Uterus (tissue), 4 donors: ENCODE results near the gene CFAP70. TPM values are rescaled to one million over a fixed set of nuclear protein-coding genes. Genes with fewer than 3 reads are reported as not detected.

ENCODE experiments used
- DNase-seq, 2 donors: peaks; one replicate each; pipeline ENCODE4 v3.0.0-alpha.2; 2019 to 2020
- H3K27ac ChIP-seq, 2 donors: fragments of 200-600 bp; sonication (generic); 1 replicate in 1 of 2; 2 replicates in 1 of 2; pipeline ENCODE4 v1.5.1; 2016 to 2018
- H3K27me3 ChIP-seq, 2 donors: fragments of 200-600 bp; sonication (generic); one replicate each; pipeline ENCODE4 v1.5.1; 2018 to 2019; ENCODE audit warnings: control low read depth in 1 of 2
- H3K36me3 ChIP-seq, 2 donors: fragments of 200-600 bp; sonication (generic); one replicate each; pipeline ENCODE4 v1.5.1; 2019; ENCODE audit warnings: control low read depth in 1 of 2
- H3K4me1 ChIP-seq, 2 donors: fragments of 200-600 bp; sonication (generic); one replicate each; pipeline ENCODE4 v1.5.1; 2018 to 2019; ENCODE audit warnings: control low read depth in 1 of 2
- H3K4me3 ChIP-seq, 2 donors: fragments of 200-600 bp; sonication (generic); 1 replicate in 1 of 2; 2 replicates in 1 of 2; pipeline ENCODE4 v1.5.1; 2018 to 2019; ENCODE audit warnings: mild to moderate bottlenecking in 1 of 2
- H3K9me3 ChIP-seq, 2 donors: fragments of 200-600 bp; sonication (generic); one replicate each; pipeline ENCODE4 v1.5.1; 2019; ENCODE audit warnings: control low read depth in 1 of 2
- CTCF ChIP-seq, 4 experiments: fragments of 200-600 bp in 2 of 4; fragments of 450-650 bp in 2 of 4; sonication (generic) in 2 of 4; IDR thresholded peaks; one replicate each; pipeline ENCODE4 v1.5.1; 2016 to 2019; ENCODE audit warnings: antibody characterized with exemption in 4 of 4, mild to moderate bottlenecking in 2 of 4, moderate library complexity in 1 of 4
- POLR2A ChIP-seq, 2 donors: fragments of 450-650 bp; IDR thresholded peaks; one replicate each; pipeline ENCODE4 v1.6.1; 2016; ENCODE audit warnings: antibody characterized with exemption in 2 of 2, mild to moderate bottlenecking in 1 of 2, moderate library complexity in 1 of 2
- intact Hi-C: fragments of 100-400 bp; cut with DNase I; formaldehyde crosslinking; loops from one replicate; pipeline ENCODE4 v1.15.1; 2023; ENCODE audit warnings: low total_unique reads
- total RNA-seq, 4 donors: library from RNA; depleted of rRNA in 3 of 4; stranded (reverse); fragments of >200 nt in 3 of 4; gene quantifications; one replicate each; pipeline versions ENCODE4 v1.1.0 to v1.2.4, GENCODE V29; 2014 to 2023
- donor health status: DM: yes; HTN: yes; CAD: no.

Gene CFAP70
- total RNA-seq, 4 donors from 2014 or later, result 1.5 to 11.3 (median 3.0) TPM

DNA sequence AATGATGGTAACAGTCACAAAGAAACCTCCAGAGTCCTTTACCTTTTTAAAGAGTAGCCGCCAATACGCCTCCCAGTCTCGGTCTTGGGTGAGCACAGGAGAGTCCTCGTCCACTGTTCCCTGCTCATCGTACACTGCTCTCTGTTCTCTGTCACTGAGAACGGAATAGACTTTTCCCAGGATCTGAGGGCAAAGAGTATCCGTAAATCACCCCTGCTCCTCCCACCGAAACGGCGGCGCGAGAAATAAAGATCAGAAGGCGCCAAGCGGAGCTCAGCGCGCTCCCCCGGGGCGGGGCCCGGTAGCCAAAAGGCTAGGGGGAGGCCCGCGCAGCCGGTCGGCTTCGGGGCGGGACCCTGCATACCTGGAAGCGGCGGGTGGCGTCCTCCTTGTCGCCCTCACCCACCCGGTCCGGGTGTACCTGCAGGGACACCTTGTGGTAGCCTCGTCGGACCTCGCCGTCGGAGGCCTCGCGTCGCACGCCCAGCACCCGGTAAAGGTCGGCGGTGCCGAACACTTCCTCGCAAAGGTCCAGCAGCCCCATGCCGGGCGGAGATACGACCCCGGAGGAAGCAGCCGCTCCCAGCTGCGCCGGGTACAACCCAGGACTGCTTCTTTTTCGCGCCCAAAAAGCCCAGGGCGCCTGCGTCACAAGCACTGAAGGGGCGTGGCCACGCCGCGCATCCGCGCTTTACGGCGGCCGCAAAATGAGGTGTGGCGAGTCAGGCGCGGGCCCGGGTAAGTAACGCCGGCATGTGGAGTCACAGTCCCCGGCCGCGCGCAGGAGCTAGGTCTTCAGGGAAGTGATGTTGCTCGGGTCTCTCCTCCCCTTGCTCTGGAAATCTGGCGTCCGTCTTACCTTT lies 111.8 kb downstream of the CFAP70 start, which contains the start of gene DNAJC9:
DNAJC9 (minus strand) TSS at position 610 of the 863 bp plus-strand sequence; CDS start at position 544, 66 bp downstream.
- no peaks in the 10 kb centered on the region for H3K9me3 ChIP-seq
- intact Hi-C loops, result no loop called here
- H3K4me1 ChIP-seq, result peaks cover 0 to 8% of the 10 kb centered on the region in 2 donors
- H3K27ac ChIP-seq, result peak within 1 kb of the TSS; percentile 75 to 86
- no peaks in the 10 kb centered on the region for H3K27me3 ChIP-seq
- no peaks in the 10 kb centered on the region for H3K36me3 ChIP-seq
- peak; percentile 94 to 98 for DNase-seq
- H3K4me3 ChIP-seq, result peak within 1 kb of the TSS; percentile 74 to 94
- TF ChIP-seq CTCF (IDR thresholded peaks at IDR 0.05) (peak in 2 of 4 experiments; percentile 7 to 13), POLR2A (IDR thresholded peaks at IDR 0.05) (peak; percentile 44 to 72)

GRCh38 chr10:73246322-73246645 lies 112.4 kb downstream of the CFAP70 start:
- H3K27ac ChIP-seq, result peak overlapping the region; percentile 75 to 86
- H3K4me1 ChIP-seq, result peaks cover 0 to 8% of the 10 kb centered on the region in 2 donors
- H3K27me3 ChIP-seq, result no peaks in the 10 kb centered on the region
- intact Hi-C loops, result no loop called here
- peak overlapping the region; percentile 74 to 94 for H3K4me3 ChIP-seq
- TF ChIP-seq POLR2A (IDR thresholded peaks at IDR 0.05), result no peak
- no peak for TF ChIP-seq CTCF (IDR thresholded peaks at IDR 0.05)
- H3K9me3 ChIP-seq, result no peaks in the 10 kb centered on the region
- no peak for DNase-seq
- no peaks in the 10 kb centered on the region for H3K36me3 ChIP-seq

- Histone ChIP-seq H3K36me3 (no peaks in the 10 kb centered on the region), H3K4me3 (no peak overlapping the region), H3K27ac (no peak overlapping the region), H3K27me3 (no peaks in the 10 kb centered on the region), H3K9me3 (no peaks in the 10 kb centered on the region), H3K4me1 (peaks cover 0 to 8% of the 10 kb centered on the region in 2 donors)
- no peak for DNase-seq
- TF ChIP-seq POLR2A (IDR thresholded peaks at IDR 0.05), result no peak
- TF ChIP-seq CTCF (IDR thresholded peaks at IDR 0.05), result no peak
- intact Hi-C loops, result no loop called here
Measured at GRCh38 chr10:73244866-73245477, 113.7 kb downstream of the CFAP70 start.

DNA sequence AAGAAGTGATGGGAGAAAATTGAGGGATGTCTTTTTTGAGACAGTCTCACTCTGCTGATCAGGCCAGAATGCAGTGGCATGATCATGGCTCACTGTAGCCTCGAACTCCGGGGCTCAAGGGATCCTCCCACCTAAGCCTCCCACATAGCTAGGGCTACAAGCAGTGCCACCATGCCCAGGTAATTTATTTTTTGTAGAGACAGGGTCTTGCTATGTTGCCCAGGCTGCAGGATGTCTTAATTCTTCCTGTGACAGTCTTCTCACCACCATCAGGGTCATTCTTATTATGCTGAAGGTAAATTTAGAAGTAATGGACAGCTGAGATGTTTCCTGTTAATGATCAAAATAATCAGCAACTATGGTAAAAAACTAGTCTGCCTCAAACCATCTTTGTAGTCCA lies 118.8 kb downstream of the CFAP70 start:
- no peak for DNase-seq
- H3K36me3 ChIP-seq, result no peaks in the 10 kb centered on the region
- no peaks in the 10 kb centered on the region for H3K27me3 ChIP-seq
- intact Hi-C loops, result no loop called here
- H3K27ac ChIP-seq, result no peak overlapping the region
- no peak for TF ChIP-seq POLR2A (IDR thresholded peaks at IDR 0.05)
- H3K4me3 ChIP-seq, result no peak overlapping the region
- no peaks in the 10 kb centered on the region for H3K9me3 ChIP-seq
- no peaks in the 10 kb centered on the region for H3K4me1 ChIP-seq

- H3K27me3 ChIP-seq, result no peaks in the 10 kb centered on the region
- no peak for TF ChIP-seq CTCF (IDR thresholded peaks at IDR 0.05)
- TF ChIP-seq POLR2A (IDR thresholded peaks at IDR 0.05), result no peak
- H3K27ac ChIP-seq, result no peak overlapping the region
- H3K4me3 ChIP-seq, result no peak overlapping the region
- no peaks in the 10 kb centered on the region for H3K36me3 ChIP-seq
- intact Hi-C loops, result no loop called here
- no peaks in the 10 kb centered on the region for H3K4me1 ChIP-seq
- H3K9me3 ChIP-seq, result no peaks in the 10 kb centered on the region
- DNase-seq, result no peak
Measured at GRCh38 chr10:73238990-73239566, 119.6 kb downstream of the CFAP70 start.
